T follicular helper cell (primary cell): ENCODE data around the gene S100A16.
"Not testable (repeated sequence)": the region's sequence is repeated elsewhere in the genome, so short reads cannot be mapped to it uniquely, and the experiment has no call there.

ENCODE experiments used
- DNase-seq: peaks from one replicate; pipeline ENCODE4 v3.0.0-alpha.2; 2020; ENCODE audit warnings: low read depth
- total RNA-seq, 2 experiments: gene quantifications; one replicate each; lab custom pipeline; 2026; lab: John Stamatoyannopoulos, UW

Gene S100A16, protein sequence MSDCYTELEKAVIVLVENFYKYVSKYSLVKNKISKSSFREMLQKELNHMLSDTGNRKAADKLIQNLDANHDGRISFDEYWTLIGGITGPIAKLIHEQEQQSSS
- total RNA-seq = 0 reads per million in 2 experiments

DNA sequence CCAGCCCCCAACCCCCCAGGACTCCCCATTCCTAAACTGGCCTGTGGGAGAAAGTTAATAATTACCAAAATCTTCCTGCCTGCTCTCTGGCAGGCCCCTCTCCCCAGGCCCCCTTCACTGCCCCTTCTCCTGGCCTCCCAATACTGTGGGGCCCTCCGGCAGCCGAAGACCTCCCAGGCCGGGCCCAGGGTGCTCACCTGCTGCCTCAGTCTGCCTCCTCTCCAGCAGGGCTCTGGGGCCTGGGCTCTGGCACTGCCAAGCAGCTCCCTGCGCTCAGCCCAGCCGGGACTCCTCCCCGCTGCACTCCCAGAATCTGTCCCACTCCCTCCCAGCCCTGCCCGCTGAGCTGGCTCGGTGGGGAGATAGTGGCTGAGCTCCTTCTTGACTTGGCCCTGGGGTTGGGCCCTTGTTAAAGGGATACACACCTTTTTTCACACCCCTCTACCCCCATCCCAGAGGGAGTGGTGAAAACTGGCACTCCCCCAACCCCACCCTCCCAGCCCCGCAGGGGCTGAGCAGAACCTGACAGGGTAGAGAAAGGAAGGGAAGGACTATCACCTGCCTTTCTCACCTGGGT lies at the start of gene S100A16:
TSS of gene S100A16 (minus strand) at position 383 of the 577 bp plus-strand sequence. CDS start 4,986 bp downstream, outside the sequence.
- no peak for DNase-seq

GRCh38 chr1:153662269-153662668 lies 49.3 kb upstream of the S100A16 start:
- no peak for DNase-seq

- DNase-seq = no peak
These were observed 48.3 kb upstream of the S100A16 start for GRCh38 chr1:153661111-153661708.

DNA sequence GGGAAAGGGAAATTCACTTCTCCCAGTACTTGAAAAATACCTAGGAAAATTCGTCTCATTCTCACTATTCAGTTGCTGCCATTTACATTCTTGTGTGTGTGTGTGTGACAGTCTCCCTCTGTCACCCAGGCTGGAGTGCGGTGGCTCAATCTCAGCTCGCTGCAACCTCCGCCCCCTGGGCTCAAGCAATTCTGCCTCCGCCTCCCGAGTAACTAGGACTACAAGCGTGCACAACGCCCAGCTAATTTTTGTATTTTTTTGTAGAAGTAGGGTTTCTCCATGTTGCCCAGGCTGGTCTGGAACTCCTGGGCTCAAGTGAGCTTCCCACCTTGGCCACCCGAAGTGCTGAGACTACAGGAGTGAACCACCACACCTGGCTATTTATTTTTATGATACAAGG lies 46.7 kb upstream of the S100A16 start:
- no peak for DNase-seq

DNA sequence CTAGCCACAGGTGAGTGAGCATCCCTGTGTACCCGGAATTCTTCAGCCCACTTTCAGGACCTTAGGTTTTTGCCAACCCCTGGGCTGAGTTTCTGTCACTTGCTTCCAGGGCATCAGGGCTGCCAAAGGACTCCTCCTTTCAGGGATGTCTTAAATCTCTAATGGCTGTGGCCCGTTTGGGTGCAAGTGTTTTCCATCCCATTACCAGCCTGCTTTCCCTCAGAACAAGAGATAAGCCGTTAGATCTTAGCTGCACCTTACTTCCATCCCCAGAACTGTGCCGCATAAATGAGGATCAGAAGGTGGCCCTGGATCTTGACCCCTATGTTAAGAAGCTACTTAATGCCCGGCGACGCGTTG lies 46.2 kb upstream of the S100A16 start:
- DNase-seq = no peak

- peak; percentile 78 for DNase-seq
These were observed 45.6 kb upstream of the S100A16 start, which contains the start of gene SNAPIN for GRCh38 chr1:153658400-153659174. SNAPIN (plus strand) TSS chr1:153658703; CDS start chr1:153658744, 41 bp downstream.

DNA sequence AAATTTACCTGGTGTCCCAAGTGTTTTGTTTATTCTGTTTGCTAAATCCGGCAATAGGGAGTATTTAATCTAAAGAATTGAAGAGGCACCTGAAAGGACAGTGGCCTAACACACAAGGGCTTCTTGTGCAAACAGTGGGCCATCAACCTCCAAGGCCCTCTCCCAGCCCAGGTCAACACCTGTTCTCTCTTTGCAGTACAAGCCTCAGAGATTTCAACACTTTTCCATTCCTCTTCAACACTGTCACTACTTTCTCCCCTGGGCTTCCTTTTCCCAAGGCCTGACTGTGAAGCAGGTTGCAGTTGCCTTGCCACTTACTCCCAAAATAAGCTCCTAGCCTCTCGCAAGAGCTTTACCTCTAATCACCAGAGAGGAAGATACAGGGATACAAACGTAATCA lies 42.4 kb upstream of the S100A16 start:
- DNase-seq = no peak

GRCh38 chr1:153652805-153653500 lies 40.0 kb upstream of the S100A16 start:
- no peak for DNase-seq

DNA sequence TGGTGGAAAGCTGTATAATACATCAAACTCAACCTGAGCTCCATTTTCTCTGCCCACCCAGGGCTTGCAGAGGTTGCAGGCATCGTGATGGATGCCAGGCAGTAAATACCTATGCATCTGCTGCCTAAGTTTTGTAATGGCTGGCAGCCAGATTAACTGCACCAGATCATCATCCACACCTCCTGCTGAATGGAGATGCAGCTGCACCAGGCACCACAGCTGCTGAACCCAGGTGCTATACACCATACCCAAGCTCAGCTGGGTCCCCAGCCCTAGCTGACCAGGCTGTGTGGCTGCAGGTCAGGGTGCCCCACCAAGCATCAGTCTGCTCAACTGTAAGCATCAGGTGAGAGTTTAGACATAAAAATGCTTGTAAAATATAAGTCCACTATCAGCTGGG lies 38.8 kb upstream of the S100A16 start:
- no peak for DNase-seq

- DNase-seq = no peak
These were observed 36.9 kb upstream of the S100A16 start for GRCh38 chr1:153649863-153650235.

GRCh38 chr1:153649137-153649862 lies 36.4 kb upstream of the S100A16 start:
- no peak for DNase-seq

- no peak for DNase-seq
These were observed 35.2 kb upstream of the S100A16 start for GRCh38 chr1:153648000-153648643.

DNA sequence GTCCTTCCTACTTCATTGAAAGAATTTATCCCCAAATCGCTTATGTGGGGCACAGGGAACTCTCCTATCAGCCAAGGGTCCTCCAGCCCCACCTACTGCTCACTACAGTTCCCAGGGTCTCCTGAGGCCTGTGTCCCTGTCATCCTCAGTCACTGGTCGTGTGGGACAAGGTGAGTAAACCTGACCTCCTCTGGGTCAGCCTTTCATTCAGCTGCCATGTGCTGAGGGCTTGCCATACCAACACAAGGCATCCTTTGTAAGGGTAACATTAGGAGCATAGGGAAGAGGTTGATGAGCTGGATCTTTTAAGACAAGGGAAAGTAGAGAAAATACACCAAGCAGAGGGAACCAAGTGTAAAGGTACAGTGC lies 34.4 kb upstream of the S100A16 start:
- no peak for DNase-seq

GRCh38 chr1:153646672-153647345 lies 33.9 kb upstream of the S100A16 start:
- DNase-seq = no peak

DNA sequence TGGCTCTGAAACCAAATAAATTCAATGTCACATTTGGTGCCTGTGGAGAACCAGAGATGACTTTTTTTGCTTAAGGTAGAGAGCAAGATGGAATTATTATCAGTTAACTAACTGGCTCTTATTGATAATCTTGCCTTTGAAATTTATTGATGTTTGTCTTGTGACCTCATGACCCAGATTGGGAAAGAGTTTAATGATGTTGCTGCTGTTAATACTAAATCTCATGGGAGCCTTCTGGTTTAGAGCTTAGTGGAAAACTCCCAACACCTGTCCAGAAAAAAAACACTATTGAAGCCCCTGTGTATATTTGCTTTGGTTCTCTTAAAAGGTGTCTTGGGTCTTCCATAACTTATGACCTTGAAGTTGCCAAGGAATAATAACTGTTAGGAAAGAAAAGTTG lies 30.9 kb upstream of the S100A16 start:
- no peak for DNase-seq

- no peak for DNase-seq
These were observed 30.2 kb upstream of the S100A16 start for GRCh38 chr1:153643100-153643499.

GRCh38 chr1:153642161-153642560 lies 29.2 kb upstream of the S100A16 start:
- DNase-seq = no peak

- DNase-seq = no peak
These were observed 27.9 kb upstream of the S100A16 start for GRCh38 chr1:153640861-153641260.

- not testable (repeated sequence) for DNase-seq
These were observed 27.3 kb upstream of the S100A16 start for GRCh38 chr1:153640213-153640612.

DNA sequence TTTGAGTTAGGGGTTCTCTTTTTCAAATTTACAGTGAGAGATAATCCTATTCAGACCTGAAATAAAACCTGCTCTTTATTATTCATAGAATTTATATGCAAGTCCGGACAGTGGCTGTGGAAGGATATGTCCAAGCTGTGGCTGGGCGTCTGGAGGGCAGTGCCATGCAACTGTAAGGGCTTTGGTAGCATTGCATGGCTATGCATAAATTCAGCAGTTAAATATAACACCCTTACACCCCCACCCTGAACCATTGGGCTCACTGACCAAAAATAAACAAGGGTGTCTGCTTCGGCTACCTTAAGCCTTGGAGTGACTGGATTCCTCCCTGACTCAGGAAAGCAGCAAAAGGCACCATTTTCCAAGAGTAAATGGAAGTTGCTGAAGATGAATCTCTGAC lies 26.3 kb upstream of the S100A16 start:
- no peak for DNase-seq

DNA sequence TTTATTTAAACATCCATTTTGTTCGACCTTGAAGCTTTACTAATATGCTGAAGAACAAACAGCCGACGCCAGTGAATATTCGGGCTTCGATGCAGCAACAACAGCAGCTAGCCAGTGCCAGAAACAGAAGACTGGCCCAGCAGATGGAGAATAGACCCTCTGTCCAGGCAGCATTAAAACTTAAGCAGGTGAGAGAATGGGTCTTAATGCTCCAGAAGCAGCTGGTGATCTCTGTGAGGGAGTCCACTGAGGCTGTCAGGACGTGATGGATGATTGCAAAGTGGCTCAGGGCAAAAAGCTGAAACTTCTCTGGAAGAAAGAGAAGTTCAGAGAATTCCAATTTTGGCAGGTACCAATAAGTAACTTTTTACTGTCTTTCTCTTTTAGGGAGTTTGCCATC lies 25.3 kb upstream of the S100A16 start:
- DNase-seq = no peak
